HG03558 (cell line): ENCODE measurements around the gene TMED8.
"Not testable (repeated sequence)": the region's sequence is repeated elsewhere in the genome, so short reads cannot be mapped to it uniquely, and the experiment has no call there.

ENCODE experiments used
- ATAC-seq: cut with Tn5 transposase; IDR thresholded peaks from one replicate; pipeline ENCODE4 v1.9.1; 2021; ENCODE audit warnings: moderate number of reproducible peaks; ENCODE audit not compliant: unreplicated experiment; ENCODE audit errors: extremely low read depth

TMED8 gene

DNA sequence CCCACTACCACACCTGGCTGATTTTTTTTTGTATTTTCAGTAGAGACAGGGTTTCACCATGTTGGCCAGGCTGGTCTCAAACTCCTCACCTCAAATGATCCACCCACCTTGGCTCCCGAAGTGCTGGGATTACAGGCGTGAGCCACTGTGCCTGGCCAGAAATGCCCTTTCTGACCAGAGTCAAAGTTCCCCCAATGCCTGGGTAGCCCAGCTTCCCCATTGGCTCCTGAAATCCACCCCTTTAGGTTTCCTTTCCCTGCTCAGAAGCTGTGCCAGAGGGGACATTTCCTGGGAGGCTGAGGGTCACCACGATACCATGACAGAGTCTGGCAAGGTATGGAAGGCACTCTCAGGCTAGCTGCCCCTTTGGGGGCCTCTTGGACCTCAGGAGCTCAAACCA lies 52.6 kb downstream of the TMED8 start:
- no peak for ATAC-seq

DNA sequence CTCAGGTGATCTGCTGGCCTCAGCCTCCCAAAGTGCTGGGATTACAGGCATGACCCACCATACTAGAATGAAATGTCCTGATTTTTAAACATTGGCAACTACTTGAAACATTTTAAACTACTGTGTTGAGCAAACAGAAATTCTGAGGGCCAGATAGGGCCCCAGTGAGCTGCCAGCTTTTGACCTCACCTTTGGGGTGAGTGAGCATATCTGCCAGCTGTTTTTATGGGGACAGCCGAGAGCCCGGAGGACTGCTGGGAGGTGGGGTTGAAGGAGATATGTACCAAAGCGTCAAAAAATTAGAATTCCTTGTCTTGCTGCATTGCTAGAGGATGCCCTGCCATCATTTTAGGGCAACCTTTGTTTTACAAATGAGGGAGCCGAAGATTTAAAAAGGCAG lies 53.3 kb downstream of the TMED8 start:
- no peak for ATAC-seq

DNA sequence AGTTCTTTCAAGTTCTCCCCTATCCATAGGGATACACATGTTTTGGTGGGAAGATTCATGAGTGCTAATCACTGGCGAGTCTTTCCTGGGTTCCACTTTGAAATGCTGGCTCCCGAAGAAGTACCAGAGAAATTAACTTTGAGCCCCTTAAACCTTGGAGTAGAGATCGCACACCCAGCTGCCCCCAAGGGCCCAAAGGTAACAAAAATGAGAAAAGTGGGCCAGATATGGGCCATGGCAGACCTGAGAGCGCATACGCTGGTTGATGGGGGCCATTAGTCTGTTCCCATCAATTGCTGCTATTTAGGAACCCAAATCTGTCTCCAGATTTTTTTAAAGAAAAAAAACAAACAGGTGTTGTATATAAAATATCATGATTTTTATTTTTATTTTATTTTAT lies 53.9 kb downstream of the TMED8 start:
- ATAC-seq = no peak

- ATAC-seq = no peak
Measured at GRCh38 chr14:77322250-77322902, 54.5 kb downstream of the TMED8 start.

DNA sequence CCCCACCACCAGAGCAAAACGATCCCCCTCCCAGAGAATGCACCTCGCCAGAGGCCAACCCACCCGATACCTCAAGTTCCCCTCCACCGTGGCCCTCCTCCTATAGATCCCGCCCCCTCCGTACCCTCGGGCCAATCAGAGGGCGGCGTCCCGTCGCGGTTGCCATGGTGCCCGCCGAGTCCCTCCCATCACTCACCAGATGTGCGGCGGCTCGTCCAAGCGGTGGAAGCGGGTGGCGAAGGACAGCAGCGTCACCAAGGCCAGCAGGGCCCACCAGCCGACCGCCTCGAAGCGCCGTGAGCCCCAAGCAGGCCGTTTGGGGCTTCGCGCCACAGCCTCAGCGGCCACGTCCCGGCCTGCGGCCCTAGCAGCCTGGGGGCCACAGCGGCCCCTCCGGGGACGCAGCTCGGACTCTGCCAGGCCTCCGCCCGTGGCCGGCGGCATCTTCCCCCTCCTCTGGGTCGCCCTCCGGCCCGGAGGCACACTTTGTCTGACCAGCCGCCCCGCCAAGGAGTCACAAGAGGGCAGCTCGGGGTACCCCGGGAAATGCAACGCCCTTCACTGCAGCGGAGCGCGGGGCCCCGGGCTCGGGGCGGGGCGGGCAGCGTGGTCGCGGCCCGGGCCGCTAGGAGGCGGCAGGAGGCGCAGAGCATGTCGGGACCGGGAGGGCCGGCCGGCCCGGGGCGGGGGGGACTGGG lies 56.5 kb downstream of the TMED8 start, which contains the start of gene POMT2:
POMT2 (minus strand) TSS at position 646 of the 698 bp plus-strand sequence; CDS start at position 444, 202 bp downstream.
- peak; percentile 46 for ATAC-seq

GRCh38 chr14:77319422-77319821 lies 57.5 kb downstream of the TMED8 start:
- no peak for ATAC-seq

DNA sequence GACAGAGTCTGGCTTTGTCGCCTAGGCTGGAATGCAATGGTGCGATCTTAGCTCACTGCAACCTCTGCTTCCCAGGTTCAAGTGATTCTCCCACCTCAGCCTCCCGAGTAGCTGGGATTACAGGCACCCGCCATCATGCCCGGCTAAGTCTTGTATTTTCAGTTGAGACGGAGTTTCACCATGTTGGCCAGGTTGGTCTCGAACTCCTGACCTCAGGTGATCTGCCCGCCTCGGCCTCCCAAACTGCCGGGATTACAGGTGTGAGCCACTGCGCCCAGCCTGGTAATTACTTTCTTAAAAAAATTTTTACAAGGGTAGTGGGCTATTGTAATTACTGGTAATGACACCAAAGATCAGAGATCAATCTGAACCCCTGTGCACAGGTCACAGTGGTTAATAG lies 58.1 kb downstream of the TMED8 start:
- ATAC-seq = not testable (repeated sequence)

GRCh38 chr14:77318006-77318553 lies 58.8 kb downstream of the TMED8 start:
- ATAC-seq = no peak

- ATAC-seq = no peak
Measured at GRCh38 chr14:77316872-77317301, 60.0 kb downstream of the TMED8 start.

- ATAC-seq = no peak
Measured at GRCh38 chr14:77316195-77316505, 60.7 kb downstream of the TMED8 start.

GRCh38 chr14:77314539-77315457 lies 62.1 kb downstream of the TMED8 start:
- ATAC-seq = no peak

GRCh38 chr14:77314043-77314442 lies 62.9 kb downstream of the TMED8 start:
- no peak for ATAC-seq

GRCh38 chr14:77313371-77313770 lies 63.5 kb downstream of the TMED8 start:
- no peak for ATAC-seq

DNA sequence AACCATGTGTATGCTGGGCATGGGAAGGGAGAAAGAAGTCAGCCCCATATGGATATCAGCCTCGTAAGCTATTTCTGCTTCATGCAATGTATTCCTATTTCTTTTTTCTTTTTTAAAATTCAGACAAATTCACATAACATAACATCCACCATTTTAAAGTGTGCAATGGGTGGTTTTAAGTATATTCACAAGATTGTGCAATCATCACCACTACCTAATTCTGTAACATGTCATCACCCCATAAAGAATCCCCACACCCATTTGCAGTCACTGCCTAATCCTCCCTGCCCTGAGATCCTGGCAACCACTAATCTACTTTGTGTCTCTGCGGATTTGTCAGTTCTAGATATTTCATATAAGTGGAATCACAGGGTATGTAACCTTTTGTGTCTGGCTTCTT lies 65.7 kb downstream of the TMED8 start:
- no peak for ATAC-seq

DNA sequence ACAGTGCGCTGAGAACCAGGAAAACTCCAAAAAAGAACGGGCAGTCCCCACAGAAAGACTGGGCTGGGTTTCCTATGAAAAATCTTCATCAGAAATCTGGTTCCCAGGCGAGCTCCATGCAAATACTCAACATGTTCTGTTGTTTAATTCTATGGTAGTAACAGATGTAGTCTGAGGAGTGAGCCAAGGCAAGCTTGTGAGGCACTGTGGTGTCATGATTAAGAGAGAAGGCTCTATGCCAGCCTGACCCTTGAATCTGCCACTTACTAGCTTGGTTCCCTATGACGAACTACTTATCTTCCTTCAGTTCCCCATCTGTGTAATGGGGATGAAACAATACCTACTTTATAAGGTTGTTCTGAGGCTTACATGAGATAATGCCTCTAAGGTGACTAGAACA lies 66.9 kb downstream of the TMED8 start:
- ATAC-seq = no peak

- no peak for ATAC-seq
Measured at GRCh38 chr14:77309131-77309530, 67.8 kb downstream of the TMED8 start.

GRCh38 chr14:77306851-77307496 lies 69.9 kb downstream of the TMED8 start:
- ATAC-seq = no peak

- no peak for ATAC-seq
Measured at GRCh38 chr14:77306416-77306815, 70.5 kb downstream of the TMED8 start.

DNA sequence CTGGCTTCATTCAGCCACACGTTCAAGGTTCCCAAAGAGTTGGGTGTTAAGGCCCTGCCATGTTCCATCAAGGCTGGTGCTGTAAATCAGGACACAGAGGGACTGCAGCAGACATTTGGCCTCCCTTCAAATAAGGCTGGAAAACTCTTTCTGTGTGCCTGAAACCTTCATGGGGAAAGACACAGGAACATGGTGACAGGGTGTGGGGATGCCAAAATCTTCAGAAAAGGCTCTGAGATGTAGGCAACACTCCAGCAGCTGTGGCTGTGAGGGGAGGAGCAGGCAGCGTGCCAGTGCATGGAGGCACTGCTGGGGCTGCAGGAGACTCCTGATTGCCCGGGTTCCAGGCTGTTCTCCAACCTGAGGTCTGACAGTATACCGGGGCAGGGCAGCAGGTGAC lies 71.2 kb downstream of the TMED8 start:
- no peak for ATAC-seq

- no peak for ATAC-seq
Measured at GRCh38 chr14:77303417-77304156, 73.3 kb downstream of the TMED8 start.
